WTC11 (cell line): ENCODE results near the gene TM9SF4.

Source experiments
- CTCF ChIP-seq: fragments of 200-600 bp; IDR thresholded peaks from 2 replicates; pipeline ENCODE4 v1.8.0; 2022; ENCODE audit warnings: antibody characterized with exemption
- ESRRA ChIP-seq: sonication (generic); formaldehyde crosslinking; IDR thresholded peaks from 2 replicates; pipeline ENCODE4 v1.8.1; 2022; ENCODE audit warnings: mild to moderate bottlenecking, missing genetic modification reagents, borderline replicate concordance
- NR1H2 ChIP-seq: sonication (generic); formaldehyde crosslinking; IDR thresholded peaks from 2 replicates; pipeline ENCODE4 v1.9.0; 2021; ENCODE audit warnings: mild to moderate bottlenecking, moderate library complexity, missing genetic modification reagents
- NR2C2 ChIP-seq: sonication (generic); formaldehyde crosslinking; IDR thresholded peaks from 2 replicates; pipeline ENCODE4 v1.8.0; 2022; ENCODE audit warnings: mild to moderate bottlenecking, missing genetic modification reagents
- SP1 ChIP-seq: sonication (generic); formaldehyde crosslinking; conservative IDR thresholded peaks from 2 replicates; pipeline ENCODE4 v1.8.1; 2022; ENCODE audit warnings: missing genetic modification reagents
- TP53 ChIP-seq: sonication (generic); formaldehyde crosslinking; IDR thresholded peaks from 2 replicates; pipeline ENCODE4 v1.8.1; 2023; ENCODE audit warnings: mild to moderate bottlenecking, missing genetic modification reagents

GRCh38 chr20:32203356-32204204 is 94.1 kb downstream of the TM9SF4 start:
- TF ChIP-seq TP53 (CRISPR knock-in tag) = no peak
- TF ChIP-seq CTCF = no peak
- TF ChIP-seq NR2C2 (CRISPR knock-in tag) = no peak
- TF ChIP-seq NR1H2 (CRISPR knock-in tag) = no peak
- no peak for TF ChIP-seq SP1 (CRISPR knock-in tag)
- TF ChIP-seq ESRRA = no peak
